HG02852 (cell line): ENCODE measurements around the gene PARD6G.
"Not testable (repeated sequence)": the region's sequence is repeated elsewhere in the genome, so short reads cannot be mapped to it uniquely, and the experiment has no call there.

Source experiments
- ATAC-seq: cut with Tn5 transposase; IDR thresholded peaks from one replicate; pipeline ENCODE4 v1.9.1; 2021; ENCODE audit warnings: mild to moderate bottlenecking, moderate library complexity; ENCODE audit not compliant: unreplicated experiment

Gene PARD6G, protein sequence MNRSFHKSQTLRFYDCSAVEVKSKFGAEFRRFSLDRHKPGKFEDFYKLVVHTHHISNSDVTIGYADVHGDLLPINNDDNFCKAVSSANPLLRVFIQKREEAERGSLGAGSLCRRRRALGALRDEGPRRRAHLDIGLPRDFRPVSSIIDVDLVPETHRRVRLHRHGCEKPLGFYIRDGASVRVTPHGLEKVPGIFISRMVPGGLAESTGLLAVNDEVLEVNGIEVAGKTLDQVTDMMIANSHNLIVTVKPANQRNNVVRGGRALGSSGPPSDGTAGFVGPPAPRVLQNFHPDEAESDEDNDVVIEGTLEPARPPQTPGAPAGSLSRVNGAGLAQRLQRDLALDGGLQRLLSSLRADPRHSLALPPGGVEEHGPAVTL

DNA sequence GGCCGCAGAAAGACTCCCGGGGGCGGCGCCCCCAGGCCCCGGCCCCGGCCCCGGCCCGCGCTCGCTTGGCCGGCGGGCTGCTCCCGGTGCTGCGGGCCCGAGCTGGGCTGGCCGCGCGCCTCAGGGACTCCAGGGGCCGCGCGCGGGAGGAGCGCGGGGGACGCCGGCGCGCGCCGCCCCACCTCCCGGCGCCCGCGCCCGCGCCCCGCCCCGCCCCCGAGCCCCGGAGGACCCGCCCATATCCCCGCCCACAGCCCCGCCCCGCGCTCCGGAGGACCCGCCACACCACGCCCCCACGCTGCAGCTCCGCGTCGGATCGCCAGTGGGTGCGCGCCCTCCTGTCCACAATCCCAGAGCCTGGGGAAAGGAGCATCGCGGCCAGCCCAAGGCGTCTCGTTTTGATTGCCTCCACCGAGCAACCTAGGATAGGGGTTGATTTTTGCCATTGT is at the start of gene PARD6G:
Gene PARD6G, minus strand, starts transcription at position 122 of the 449 bp plus-strand sequence. CDS start 166 bp downstream, outside the sequence.
- ATAC-seq: peak; percentile 68

DNA sequence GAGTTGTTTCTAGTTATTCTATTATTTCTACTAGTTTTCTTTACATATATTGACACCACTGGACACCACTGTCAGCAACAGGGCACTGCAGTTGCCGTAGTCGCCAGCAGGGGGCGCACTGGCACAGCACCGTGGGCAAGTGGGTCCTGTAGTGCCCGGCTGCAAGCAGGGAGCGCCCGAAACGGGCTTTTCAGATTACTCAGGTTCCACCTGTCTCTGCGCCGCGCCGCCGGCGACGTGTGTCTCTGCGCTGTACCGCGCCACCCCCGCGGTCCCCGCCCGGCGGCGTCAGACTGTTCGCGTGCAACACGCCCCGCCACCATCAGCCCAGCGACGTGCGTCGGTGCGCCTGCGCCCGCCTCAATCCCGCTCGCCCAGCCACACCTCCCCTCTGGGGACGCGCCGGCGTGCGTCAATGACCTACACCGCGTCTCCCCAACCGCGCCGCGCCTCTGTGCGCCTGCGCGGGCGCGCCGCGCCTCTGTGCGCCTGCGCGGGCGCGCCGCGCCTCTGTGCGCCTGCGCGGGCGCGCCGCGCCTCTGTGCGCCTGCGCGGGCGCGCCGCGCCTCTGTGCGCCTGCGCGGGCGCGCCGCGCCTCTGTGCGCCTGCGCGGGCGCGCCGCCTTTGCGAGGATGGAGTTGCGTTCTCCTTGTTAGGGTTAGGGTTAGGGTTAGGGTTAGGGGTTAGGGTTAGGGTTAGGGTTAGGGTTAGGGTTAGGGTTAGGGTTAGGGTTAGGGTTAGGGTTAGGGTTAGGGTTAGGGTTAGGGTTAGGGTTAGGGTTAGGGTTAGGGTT is 15.1 kb upstream of the PARD6G start:
- ATAC-seq: not testable (repeated sequence)

DNA sequence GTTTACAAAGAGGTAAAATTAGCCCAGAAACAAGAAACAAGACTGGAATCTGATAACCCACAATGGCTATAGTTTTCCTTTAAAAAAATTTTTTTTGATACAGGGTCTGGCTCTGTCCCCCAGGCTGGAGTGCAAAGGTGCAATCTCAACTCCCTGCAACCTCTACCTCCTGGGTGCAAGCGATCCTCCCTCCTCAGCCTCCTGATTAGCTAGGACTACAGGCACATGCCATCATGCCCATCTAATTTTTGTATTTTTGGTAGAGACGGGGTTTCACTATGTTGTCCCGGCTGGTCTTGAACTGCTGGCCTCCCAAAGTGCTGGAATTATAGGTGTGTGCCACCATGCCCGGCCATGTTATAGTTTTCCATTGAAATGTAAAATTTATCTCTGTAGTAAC is 12.3 kb upstream of the PARD6G start:
- no peak for ATAC-seq

GRCh38 chr18:80258640-80259039 is 11.3 kb upstream of the PARD6G start:
- no peak for ATAC-seq

DNA sequence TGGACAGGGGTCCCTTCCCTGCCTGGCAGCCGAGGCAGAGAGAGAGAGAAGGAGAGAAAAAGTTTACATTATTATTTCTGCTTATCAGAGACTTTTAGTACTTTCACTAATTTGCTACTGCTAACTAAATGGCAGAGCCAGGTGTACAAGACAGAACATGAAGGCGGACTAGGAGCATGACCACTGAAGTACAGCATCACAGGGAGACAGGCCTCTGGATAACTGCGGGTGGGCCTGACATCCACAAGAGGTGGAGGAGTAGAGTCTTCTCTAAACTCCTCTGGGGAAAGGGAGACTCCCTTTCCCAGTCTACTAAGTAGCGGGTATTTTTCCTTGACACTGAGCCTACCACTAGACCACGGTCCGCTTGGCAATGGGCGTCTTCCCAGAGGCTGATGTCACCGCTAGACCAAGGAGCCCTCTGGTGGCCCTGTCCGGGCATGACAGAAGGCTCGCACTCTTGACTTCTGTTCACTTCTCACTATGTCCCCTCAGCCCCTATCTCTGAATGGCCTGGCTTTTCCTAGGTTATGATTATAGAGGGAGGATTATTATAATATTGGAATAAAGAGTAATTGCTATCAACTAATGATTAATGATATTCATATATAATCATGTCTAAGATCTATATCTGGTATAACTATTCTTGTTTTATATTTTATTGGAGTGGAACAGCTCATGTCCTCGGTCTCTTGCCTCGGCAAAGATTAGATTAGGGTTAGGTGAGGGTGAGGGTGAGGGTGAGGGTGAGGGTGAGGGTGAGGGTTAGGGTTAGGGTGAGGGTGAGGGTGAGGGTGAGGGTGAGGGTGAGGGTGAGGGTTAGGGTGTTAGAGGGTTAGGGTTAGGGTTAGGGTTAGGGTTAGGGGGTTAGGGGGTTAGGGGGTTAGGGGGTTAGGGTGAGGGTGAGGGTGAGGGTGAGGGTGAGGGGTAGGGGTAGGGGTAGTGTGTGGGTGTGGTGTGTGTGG is 10.5 kb upstream of the PARD6G start:
- not testable (repeated sequence) for ATAC-seq

- ATAC-seq: no peak
Measured at GRCh38 chr18:80254971-80255500, 7.7 kb upstream of the PARD6G start.

GRCh38 chr18:80253871-80254492 is 6.7 kb upstream of the PARD6G start:
- ATAC-seq: no peak

- ATAC-seq: no peak
Measured at GRCh38 chr18:80253236-80253635, 5.9 kb upstream of the PARD6G start.

- ATAC-seq: no peak
Measured at GRCh38 chr18:80252136-80252535, 4.8 kb upstream of the PARD6G start.

GRCh38 chr18:80251700-80252099 is 4.4 kb upstream of the PARD6G start:
- no peak for ATAC-seq

GRCh38 chr18:80250740-80251364 is 3.5 kb upstream of the PARD6G start:
- no peak for ATAC-seq

DNA sequence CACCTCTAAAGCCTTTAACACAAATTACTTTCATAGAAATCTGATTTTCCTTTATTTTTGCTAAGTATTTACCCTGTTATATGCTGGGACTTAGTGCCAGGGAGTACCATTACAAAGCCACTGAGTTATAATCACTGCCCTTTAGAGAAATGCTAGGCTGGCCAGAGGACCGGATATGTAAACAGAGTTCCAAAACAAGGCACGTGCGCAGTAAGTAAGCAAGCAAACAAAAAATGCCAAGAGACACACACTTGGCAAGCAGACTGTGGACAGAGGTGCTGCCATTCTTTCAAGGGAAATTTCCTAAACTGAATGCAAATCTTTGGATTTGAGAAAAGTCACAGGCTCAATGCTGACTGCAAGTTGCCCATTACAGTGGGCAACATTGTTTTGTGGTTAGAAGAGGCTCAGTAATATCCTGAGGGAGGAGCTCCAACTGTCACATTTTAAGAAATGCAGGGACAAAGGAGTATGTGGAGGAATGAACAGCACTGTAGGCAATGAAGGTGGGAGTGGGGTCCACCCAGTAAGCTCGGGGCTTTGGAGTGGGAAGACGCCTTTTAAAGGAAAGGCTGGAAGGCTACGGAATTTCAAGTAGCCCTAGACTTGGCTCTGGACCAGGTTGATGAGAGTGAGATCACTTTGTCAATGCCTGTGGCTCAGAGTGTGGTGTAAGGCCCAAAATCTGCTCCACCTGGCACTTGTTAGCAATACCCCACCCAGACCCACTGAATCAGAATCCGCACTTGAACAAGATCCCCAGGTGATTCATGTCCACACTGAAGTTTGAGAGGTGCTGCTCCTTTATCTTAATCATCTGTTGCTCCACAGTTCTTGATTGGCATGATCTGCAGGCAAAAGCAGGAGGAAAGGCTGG is 2.1 kb upstream of the PARD6G start:
- no peak for ATAC-seq

- ATAC-seq: peak; percentile 37
Measured at GRCh38 chr18:80246445-80247392, 595 bp downstream of the PARD6G start.

- no peak for ATAC-seq
Measured at GRCh38 chr18:80245781-80246444, 1.4 kb downstream of the PARD6G start.

- no peak for ATAC-seq
Measured at GRCh38 chr18:80244956-80245730, 2.2 kb downstream of the PARD6G start.

- no peak for ATAC-seq
Measured at GRCh38 chr18:80244167-80244566, 3.1 kb downstream of the PARD6G start.
